ENCODE results near the gene PRKCB.

PRKCB gene

GRCh38 chr16:23952971-23953300, 117.2 kb downstream of the PRKCB start:
- no peak for TF ChIP-seq CTCF (IDR thresholded peaks at IDR 0.05; ENCODE audit: low read depth, low read length, missing control alignments)
- DNase-seq (ENCODE audit: low read depth), result no peak
- no peak overlapping the region for H3K4me3 ChIP-seq (ENCODE audit: low read depth, low read length)

GRCh38 chr16:23953476-23953875, 117.7 kb downstream of the PRKCB start:
- H3K4me3 ChIP-seq (ENCODE audit: low read depth, low read length), result no peak overlapping the region
- TF ChIP-seq CTCF (IDR thresholded peaks at IDR 0.05; ENCODE audit: low read depth, low read length, missing control alignments), result no peak
- no peak for DNase-seq (ENCODE audit: low read depth)

- no peak overlapping the region for H3K4me3 ChIP-seq (ENCODE audit: low read depth, low read length)
- DNase-seq (ENCODE audit: low read depth), result no peak
- no peak for TF ChIP-seq CTCF (IDR thresholded peaks at IDR 0.05; ENCODE audit: low read depth, low read length, missing control alignments)
These were observed 119.3 kb downstream of the PRKCB start for GRCh38 chr16:23955088-23955487.

GRCh38 chr16:23957287-23957686, 121.5 kb downstream of the PRKCB start:
- TF ChIP-seq CTCF (IDR thresholded peaks at IDR 0.05; ENCODE audit: low read depth, low read length, missing control alignments), result no peak
- no peak overlapping the region for H3K4me3 ChIP-seq (ENCODE audit: low read depth, low read length)
- DNase-seq (ENCODE audit: low read depth), result no peak

GRCh38 chr16:23959072-23959751, 123.4 kb downstream of the PRKCB start:
- H3K4me3 ChIP-seq (ENCODE audit: low read depth, low read length), result no peak overlapping the region
- DNase-seq (ENCODE audit: low read depth), result no peak
- TF ChIP-seq CTCF (IDR thresholded peaks at IDR 0.05; ENCODE audit: low read depth, low read length, missing control alignments), result no peak

GRCh38 chr16:23959752-23960072, 123.9 kb downstream of the PRKCB start:
- DNase-seq (ENCODE audit: low read depth), result no peak
- H3K4me3 ChIP-seq (ENCODE audit: low read depth, low read length), result no peak overlapping the region
- TF ChIP-seq CTCF (IDR thresholded peaks at IDR 0.05; ENCODE audit: low read depth, low read length, missing control alignments), result no peak

- no peak for DNase-seq (ENCODE audit: low read depth)
- H3K4me3 ChIP-seq (ENCODE audit: low read depth, low read length), result no peak overlapping the region
- TF ChIP-seq CTCF (IDR thresholded peaks at IDR 0.05; ENCODE audit: low read depth, low read length, missing control alignments), result no peak
These were observed 124.5 kb downstream of the PRKCB start for GRCh38 chr16:23960081-23960885.

Measured in GM12864 (cell line).